ENCODE measurements around the gene CPPED1. TPM values are rescaled to one million over a fixed set of nuclear protein-coding genes. Genes with fewer than 3 reads are reported as not detected.

The CPPED1 gene
- total and polyA plus RNA-seq, 2 of the 4 experiments (the other 2 are of a cell fraction), result 5.1 to 6.5 TPM

DNA sequence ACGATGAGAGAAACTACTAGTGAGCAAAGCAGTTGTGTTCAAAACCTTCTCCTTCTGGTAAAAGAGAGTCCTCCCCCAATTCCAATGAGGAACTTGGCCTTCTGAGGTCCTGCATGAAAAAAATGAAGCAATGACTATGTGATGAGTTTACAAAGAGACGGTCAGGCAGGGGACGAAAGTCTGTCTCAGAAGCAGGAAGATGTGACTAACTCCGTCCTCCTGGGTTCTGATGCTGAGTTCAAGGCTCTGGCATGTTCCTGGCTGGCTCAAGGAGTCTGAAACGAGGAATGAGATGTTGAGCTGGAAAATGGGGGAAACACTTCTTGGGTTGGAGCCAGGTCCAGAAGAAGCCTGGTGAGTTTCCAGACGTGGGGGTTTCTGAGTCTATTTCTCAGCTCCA, 129.6 kb downstream of the CPPED1 start:
- Histone ChIP-seq H4K91ac (ENCODE audit: insufficient read depth, low read depth, low read length) (no peak overlapping the region), H3K4me3 (ENCODE audit: insufficient read depth, low read depth, low read length) (no peak overlapping the region), H4K8ac (ENCODE audit: low read depth in 2 of 2, low read length in 2 of 2) (no peak overlapping the region), H3K23ac (ENCODE audit: low read depth, low read length) (no peak overlapping the region), H3K4me1 (ENCODE audit: control insufficient read depth, insufficient read depth, low read length) (no peaks in the 10 kb centered on the region; the same call in 1 of the 2 replicates), H3K9me3 (ENCODE audit: control insufficient read depth, insufficient read depth, low read length) (no peaks in the 10 kb centered on the region), H3K18ac (ENCODE audit: low read depth, low read length) (no peak overlapping the region), H2AK5ac (ENCODE audit: low read depth, low read length) (no peak overlapping the region), H3K27me3 (ENCODE audit: control insufficient read depth, insufficient read depth, low read length) (no peaks in the 10 kb centered on the region), H2AK9ac (replicated peaks; ENCODE audit: low read depth, low read length, poor library complexity) (no peak overlapping the region), H2AFZ (replicated peaks; ENCODE audit: low read length, poor library complexity) (no peak overlapping the region), H3K9me1 (ENCODE audit: insufficient read depth, low read length) (0 out of 2 replicates have a peak, but pooled peaks cover 3% of the 10 kb centered on the region), H3K9ac (ENCODE audit: low read depth, low read length) (no peak overlapping the region), H3K36me3 (ENCODE audit: control insufficient read depth, insufficient read depth, low read length) (no peaks in the 10 kb centered on the region), H3K79me1 (ENCODE audit: low read depth in 1 of 2, low read length in 2 of 2) (no peaks in the 10 kb centered on the region), H3K14ac (replicated peaks; ENCODE audit: low read depth, low read length) (no peak overlapping the region), H3K4ac (ENCODE audit: low read depth, low read length) (no peak overlapping the region), H2BK15ac (ENCODE audit: low read depth, low read length) (no peak overlapping the region), H2BK5ac (ENCODE audit: low read depth, low read length, poor library complexity, severe bottlenecking) (no peak overlapping the region), H3K4me2 (ENCODE audit: low read depth, low read length) (no peak overlapping the region), H3K27ac (ENCODE audit: insufficient read depth, low read length) (no peak overlapping the region), H3K56ac (ENCODE audit: extremely low read depth, insufficient read depth, low read length) (no peak overlapping the region), H2BK120ac (ENCODE audit: low read depth, low read length) (no peak overlapping the region), H4K5ac (ENCODE audit: low read depth, low read length) (no peak overlapping the region), H4K20me1 (ENCODE audit: insufficient read depth, low read length) (no peaks in the 10 kb centered on the region), H2BK20ac (ENCODE audit: low read depth, low read length) (no peak overlapping the region)
- DNase-seq, result peak; percentile 46
- intact Hi-C loops (cut with micrococcal nuclease), result loop anchor here (10.0 kb wide), 1 partner anchor 151 kb away; no protein-coding TSS in a partner anchor
- in situ Hi-C loops (cut with MboI; ENCODE audit: low sequenced_read_pairs), result no loop called here
- ChIA-PET POLR2A (ENCODE audit: unreplicated experiment) (no interaction called here), CTCF (no interaction called here)
- dilution Hi-C loops (cut with HindIII; ENCODE audit: low sequenced_read_pairs, unreplicated experiment), result no loop called here
- no peak for ATAC-seq (ENCODE audit: low read depth)
- TF ChIP-seq CEBPB (IDR thresholded peaks at IDR 0.05; ENCODE audit: low read depth, low read length) (no peak), NFE2L2 (IDR thresholded peaks at IDR 0.05; ENCODE audit: low read depth, low read length) (no peak), RCOR1 (IDR thresholded peaks at IDR 0.05; ENCODE audit: insufficient replicate concordance, low read length) (no peak), RFX5 (IDR thresholded peaks at IDR 0.05; ENCODE audit: low read depth, low read length) (no peak), MAFK (IDR thresholded peaks at IDR 0.05; ENCODE audit: low read depth, low read length) (no peak), BHLHE40 (IDR thresholded peaks at IDR 0.05; ENCODE audit: low read depth, low read length) (no peak), CHD1 (IDR thresholded peaks at IDR 0.05; ENCODE audit: low read depth, low read length) (no peak), MAZ (IDR thresholded peaks at IDR 0.05; ENCODE audit: borderline replicate concordance, low read depth, low read length) (no peak), MXI1 (IDR thresholded peaks at IDR 0.05; ENCODE audit: borderline replicate concordance, low read depth, low read length) (no peak), POLR2A (IDR thresholded peaks at IDR 0.05; ENCODE audit: low read depth, low read length) (no peak), RAD21 (IDR thresholded peaks at IDR 0.05; ENCODE audit: low read length) (no peak), FOS (IDR thresholded peaks at IDR 0.05; ENCODE audit: low read depth, low read length) (no peak), SMC3 (IDR thresholded peaks at IDR 0.05; ENCODE audit: low read depth, low read length) (no peak)
- TF ChIP-seq, protein P1, sequence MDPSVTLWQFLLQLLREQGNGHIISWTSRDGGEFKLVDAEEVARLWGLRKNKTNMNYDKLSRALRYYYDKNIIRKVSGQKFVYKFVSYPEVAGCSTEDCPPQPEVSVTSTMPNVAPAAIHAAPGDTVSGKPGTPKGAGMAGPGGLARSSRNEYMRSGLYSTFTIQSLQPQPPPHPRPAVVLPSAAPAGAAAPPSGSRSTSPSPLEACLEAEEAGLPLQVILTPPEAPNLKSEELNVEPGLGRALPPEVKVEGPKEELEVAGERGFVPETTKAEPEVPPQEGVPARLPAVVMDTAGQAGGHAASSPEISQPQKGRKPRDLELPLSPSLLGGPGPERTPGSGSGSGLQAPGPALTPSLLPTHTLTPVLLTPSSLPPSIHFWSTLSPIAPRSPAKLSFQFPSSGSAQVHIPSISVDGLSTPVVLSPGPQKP (IDR thresholded peaks at IDR 0.05; ENCODE audit: borderline replicate concordance, low read depth, low read length), result no peak
- TF ChIP-seq, protein P2, sequence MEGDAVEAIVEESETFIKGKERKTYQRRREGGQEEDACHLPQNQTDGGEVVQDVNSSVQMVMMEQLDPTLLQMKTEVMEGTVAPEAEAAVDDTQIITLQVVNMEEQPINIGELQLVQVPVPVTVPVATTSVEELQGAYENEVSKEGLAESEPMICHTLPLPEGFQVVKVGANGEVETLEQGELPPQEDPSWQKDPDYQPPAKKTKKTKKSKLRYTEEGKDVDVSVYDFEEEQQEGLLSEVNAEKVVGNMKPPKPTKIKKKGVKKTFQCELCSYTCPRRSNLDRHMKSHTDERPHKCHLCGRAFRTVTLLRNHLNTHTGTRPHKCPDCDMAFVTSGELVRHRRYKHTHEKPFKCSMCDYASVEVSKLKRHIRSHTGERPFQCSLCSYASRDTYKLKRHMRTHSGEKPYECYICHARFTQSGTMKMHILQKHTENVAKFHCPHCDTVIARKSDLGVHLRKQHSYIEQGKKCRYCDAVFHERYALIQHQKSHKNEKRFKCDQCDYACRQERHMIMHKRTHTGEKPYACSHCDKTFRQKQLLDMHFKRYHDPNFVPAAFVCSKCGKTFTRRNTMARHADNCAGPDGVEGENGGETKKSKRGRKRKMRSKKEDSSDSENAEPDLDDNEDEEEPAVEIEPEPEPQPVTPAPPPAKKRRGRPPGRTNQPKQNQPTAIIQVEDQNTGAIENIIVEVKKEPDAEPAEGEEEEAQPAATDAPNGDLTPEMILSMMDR (conservative IDR thresholded peaks at IDR 0.05; ENCODE audit: low read depth, low read length), result no peak
- TF ChIP-seq, protein P3, sequence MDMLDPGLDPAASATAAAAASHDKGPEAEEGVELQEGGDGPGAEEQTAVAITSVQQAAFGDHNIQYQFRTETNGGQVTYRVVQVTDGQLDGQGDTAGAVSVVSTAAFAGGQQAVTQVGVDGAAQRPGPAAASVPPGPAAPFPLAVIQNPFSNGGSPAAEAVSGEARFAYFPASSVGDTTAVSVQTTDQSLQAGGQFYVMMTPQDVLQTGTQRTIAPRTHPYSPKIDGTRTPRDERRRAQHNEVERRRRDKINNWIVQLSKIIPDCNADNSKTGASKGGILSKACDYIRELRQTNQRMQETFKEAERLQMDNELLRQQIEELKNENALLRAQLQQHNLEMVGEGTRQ (IDR thresholded peaks at IDR 0.05; ENCODE audit: low read depth, low read length), result no peak
- 27% methylated on average over 3 of the region's 6 CpGs; no CpG with 5 or more reads in 1 of the 2 experiments for WGBS, 2 experiments (ENCODE audit: extremely low coverage in 2 of 2, insufficient read length in 1 of 2)
- BruUV-seq (replicated peaks), result no TSS peak

Measured in IMR-90 (cell line).